Kidney (tissue), 14 donors: ENCODE data around the gene PALLD. TPM values are rescaled to one million over a fixed set of nuclear protein-coding genes. Genes with fewer than 3 reads are reported as not detected.

Source experiments
- DNase-seq, 5 donors: peaks; one replicate each; pipeline ENCODE4 v3.0.0-alpha.2; 2013 to 2020
- FAIRE-seq: peaks from 2 replicates; lab custom pipeline; 2012; peaks lifted over from hg19 to GRCh38; lab: Jason Lieb, UNC
- H3K27ac ChIP-seq, 2 donors: one replicate each; pipeline ENCODE4 v1.7.0; 2013; ENCODE audit warnings: low read depth in 2 of 2, low read length in 2 of 2, inconsistent platforms in 1 of 2
- H3K27me3 ChIP-seq: one replicate; pipeline ENCODE4 v1.7.1; 2013; ENCODE audit warnings: low read length, inconsistent platforms; ENCODE audit not compliant: control insufficient read depth, insufficient read depth
- H3K36me3 ChIP-seq, 3 donors: one replicate each; pipeline versions ENCODE4 v1.7.0 to v1.7.1; 2013; ENCODE audit warnings: low read length in 3 of 3, control low read depth in 1 of 3, inconsistent platforms in 1 of 3; ENCODE audit not compliant: insufficient read depth in 3 of 3, control insufficient read depth in 2 of 3
- H3K4me1 ChIP-seq, 3 donors: one replicate each; pipeline versions ENCODE4 v1.7.0 to v1.7.1; 2013; ENCODE audit warnings: low read length in 3 of 3, inconsistent platforms in 1 of 3, low read depth in 1 of 3; ENCODE audit not compliant: control insufficient read depth in 2 of 3, insufficient read depth in 2 of 3
- H3K4me3 ChIP-seq, 3 donors: one replicate each; pipeline versions ENCODE4 v1.7.0 to v1.8.1; 2013; ENCODE audit warnings: low read length in 3 of 3, control low read depth in 1 of 3, inconsistent platforms in 1 of 3
- H3K9ac ChIP-seq, 3 donors: one replicate each; pipeline versions ENCODE4 v1.7.0 to v1.7.1; 2013; ENCODE audit warnings: low read length in 3 of 3, control low read depth in 1 of 3, inconsistent platforms in 1 of 3
- H3K9me3 ChIP-seq, 3 donors: one replicate each; pipeline versions ENCODE4 v1.7.0 to v1.7.1; 2013; ENCODE audit warnings: low read length in 3 of 3, control low read depth in 1 of 3, inconsistent platforms in 1 of 3; ENCODE audit not compliant: control insufficient read depth in 2 of 3, insufficient read depth in 1 of 3
- intact Hi-C: fragments of 100-400 bp; cut with DNase I; formaldehyde crosslinking; loops from one replicate; pipeline ENCODE4 v1.11.1; 2022
- polyA plus RNA-seq: library from polyadenylated mRNA; stranded (reverse); fragments of 350-450 nt; fragmentation: Illumina TruSeq; extraction: RNeasy Lipid Tissue Mini Kit (QIAGEN cat#74804); gene quantifications from one replicate; pipeline ENCODE4 v1.2.3, GENCODE V29; 2014; ENCODE audit warnings: low read depth, low replicate concordance; ENCODE audit not compliant: insufficient read depth
- total RNA-seq: library from RNA; stranded (reverse); fragmentation: NEBNext Ultra II Directional; extraction: Animal tissue kit (Norgen Biotek cat#: 25700); gene quantifications from one replicate; pipeline ENCODE4 v1.2.1, GENCODE V29; 2021
- TF ChIP-seq, protein P1 (sequence below): IDR thresholded peaks from 3 replicates; pipeline ENCODE4 v1.5.1; 2012; ENCODE audit warnings: mild to moderate bottlenecking, moderate library complexity, borderline replicate concordance; ENCODE audit not compliant: insufficient read depth; ENCODE audit errors: extremely low read depth
- donor health status: control.
- donor health status: control.
- donor health status: control.
- donor health status: control.
- donor health status: control.
- donor health status: DM: yes; HTN: yes; CAD: no.
- donor health status: Normal renal cell carcinoma (clear cell type).

The PALLD gene
- total and polyA plus RNA-seq, 2 donors from 2014 or later, result 43.4 to 120 TPM

GRCh38 chr4:168849997-168850396, 353.1 kb downstream of the PALLD start:
- Histone ChIP-seq H3K4me3 (no peak overlapping the region), H3K27me3 (no peaks in the 10 kb centered on the region), H3K36me3 (no peaks in the 10 kb centered on the region), H3K9ac (no peak overlapping the region), H3K27ac (no peak overlapping the region), H3K9me3 (no peaks in the 10 kb centered on the region), H3K4me1 (peaks cover 5 to 8% (median 7%) of the 10 kb centered on the region in 3 donors)
- DNase-seq (peak in 3 of 5 donors; percentile 65 to 75 (median 68)), FAIRE-seq (no peak)
- intact Hi-C loops, result no loop called here
- TF ChIP-seq, protein P1, sequence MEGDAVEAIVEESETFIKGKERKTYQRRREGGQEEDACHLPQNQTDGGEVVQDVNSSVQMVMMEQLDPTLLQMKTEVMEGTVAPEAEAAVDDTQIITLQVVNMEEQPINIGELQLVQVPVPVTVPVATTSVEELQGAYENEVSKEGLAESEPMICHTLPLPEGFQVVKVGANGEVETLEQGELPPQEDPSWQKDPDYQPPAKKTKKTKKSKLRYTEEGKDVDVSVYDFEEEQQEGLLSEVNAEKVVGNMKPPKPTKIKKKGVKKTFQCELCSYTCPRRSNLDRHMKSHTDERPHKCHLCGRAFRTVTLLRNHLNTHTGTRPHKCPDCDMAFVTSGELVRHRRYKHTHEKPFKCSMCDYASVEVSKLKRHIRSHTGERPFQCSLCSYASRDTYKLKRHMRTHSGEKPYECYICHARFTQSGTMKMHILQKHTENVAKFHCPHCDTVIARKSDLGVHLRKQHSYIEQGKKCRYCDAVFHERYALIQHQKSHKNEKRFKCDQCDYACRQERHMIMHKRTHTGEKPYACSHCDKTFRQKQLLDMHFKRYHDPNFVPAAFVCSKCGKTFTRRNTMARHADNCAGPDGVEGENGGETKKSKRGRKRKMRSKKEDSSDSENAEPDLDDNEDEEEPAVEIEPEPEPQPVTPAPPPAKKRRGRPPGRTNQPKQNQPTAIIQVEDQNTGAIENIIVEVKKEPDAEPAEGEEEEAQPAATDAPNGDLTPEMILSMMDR, result no peak

DNA sequence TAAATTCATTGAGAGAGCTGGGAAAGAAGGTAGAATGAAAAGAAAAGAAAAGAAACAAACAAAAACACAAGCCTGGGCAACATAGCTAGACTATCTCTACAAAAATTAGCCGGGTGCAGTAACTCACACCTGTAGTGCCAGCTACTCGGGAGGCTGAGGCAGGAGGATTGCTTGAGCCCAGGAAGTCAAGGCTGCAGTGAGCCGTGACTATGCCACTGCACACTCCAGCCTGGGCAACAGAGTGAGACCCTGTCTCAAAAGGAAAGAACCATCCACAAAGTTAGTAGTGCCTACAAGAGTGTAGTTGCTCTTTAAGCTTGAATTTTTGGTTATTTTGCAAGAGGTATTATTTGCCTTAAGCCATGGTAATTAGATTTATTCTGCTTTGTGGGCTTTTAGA, 355.5 kb downstream of the PALLD start:
- peak overlapping the region in 1 of 2 donors; percentile 42 for H3K27ac ChIP-seq

DNA sequence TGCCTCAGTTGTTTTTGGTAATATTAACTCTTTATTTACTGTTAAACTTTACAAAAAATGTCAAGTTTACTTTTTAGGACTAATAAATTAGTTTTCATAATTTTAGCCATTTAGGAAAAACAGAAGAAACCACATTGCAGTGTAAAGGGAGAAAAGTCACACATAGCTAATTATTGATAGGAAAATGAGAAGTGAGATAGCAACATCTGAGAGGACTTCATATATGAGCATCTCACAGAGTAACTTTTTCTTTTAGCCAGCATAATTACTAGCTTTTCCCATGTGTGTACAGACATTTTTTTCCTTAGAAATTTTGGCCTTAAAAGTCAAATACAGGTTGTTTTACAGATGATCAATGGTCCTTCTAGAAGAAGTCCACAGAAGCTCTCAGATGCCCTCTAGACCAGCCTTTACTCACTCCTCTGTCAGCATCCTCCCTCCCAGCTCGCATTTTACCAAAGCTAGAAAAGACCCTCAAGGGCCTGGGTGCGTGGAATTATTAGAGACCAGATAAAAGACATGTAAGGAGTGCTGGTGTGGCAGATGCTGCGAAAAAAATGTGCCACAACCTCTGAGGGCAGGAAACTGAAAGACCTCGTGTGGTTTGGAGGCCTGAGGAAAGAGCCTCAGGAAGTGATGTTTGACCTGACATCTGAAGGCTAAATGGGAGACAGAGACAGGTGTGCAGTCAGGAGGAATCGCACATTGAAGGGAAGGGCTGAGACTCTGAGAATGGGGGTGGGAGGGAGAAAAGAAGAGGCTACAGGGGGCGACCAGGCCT, 356.3 kb downstream of the PALLD start:
- Histone ChIP-seq H3K9me3 (no peaks in the 10 kb centered on the region), H3K4me3 (no peak overlapping the region), H3K27me3 (no peaks in the 10 kb centered on the region), H3K36me3 (no peaks in the 10 kb centered on the region), H3K4me1 (peaks cover 5 to 8% (median 7%) of the 10 kb centered on the region in 3 donors), H3K9ac (no peak overlapping the region), H3K27ac (no peak overlapping the region)
- TF ChIP-seq, protein P1, result no peak
- intact Hi-C loops, result no loop called here
- FAIRE-seq (no peak), DNase-seq (no peak)

More for the DNA sequence above, 355.5 kb downstream of the PALLD start:
- Histone ChIP-seq H3K36me3 (no peaks in the 10 kb centered on the region), H3K4me1 (peaks cover 5 to 8% (median 7%) of the 10 kb centered on the region in 3 donors), H3K9me3 (no peaks in the 10 kb centered on the region), H3K9ac (no peak overlapping the region), H3K27me3 (no peaks in the 10 kb centered on the region), H3K4me3 (no peak overlapping the region)
- TF ChIP-seq, protein P1, result no peak
- DNase-seq, result no peak
- intact Hi-C loops, result no loop called here
- no peak for FAIRE-seq
